Breast epithelium (tissue), 3 donors: Measurements from ENCODE around the gene CLDN6.

Source experiments
- POLR2A ChIP-seq: fragments of 450-650 bp; IDR thresholded peaks from one replicate; pipeline ENCODE4 v1.6.1; 2016; ENCODE audit warnings: antibody characterized with exemption, mild to moderate bottlenecking, moderate library complexity
- POLR2AphosphoS5 ChIP-seq, 3 donors: sonication (generic); formaldehyde crosslinking; IDR thresholded peaks; one replicate each; pipeline ENCODE4 v1.6.1; 2017; ENCODE audit warnings: antibody characterized with exemption in 3 of 3
- TF ChIP-seq, protein P1 (sequence below), 3 donors: fragments of 450-650 bp; IDR thresholded peaks; one replicate each; pipeline ENCODE4 v1.5.1; 2016 to 2017; ENCODE audit warnings: antibody characterized with exemption in 3 of 3, mild to moderate bottlenecking in 3 of 3, moderate library complexity in 3 of 3

DNA sequence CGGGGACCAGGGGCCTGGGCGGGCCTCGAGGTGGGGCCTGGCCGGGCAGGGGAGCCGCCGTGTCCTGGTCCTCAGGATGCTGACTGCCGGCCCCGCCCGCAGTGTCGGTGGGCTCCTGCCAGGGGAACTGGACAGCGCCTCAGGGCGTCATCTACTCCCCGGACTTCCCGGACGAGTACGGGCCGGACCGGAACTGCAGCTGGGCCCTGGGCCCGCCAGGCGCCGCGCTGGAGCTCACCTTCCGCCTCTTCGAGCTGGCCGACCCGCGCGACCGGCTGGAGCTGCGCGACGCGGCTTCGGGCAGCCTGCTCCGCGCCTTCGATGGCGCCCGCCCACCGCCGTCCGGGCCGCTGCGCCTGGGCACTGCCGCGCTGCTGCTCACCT is 51.2 kb downstream of the CLDN6 start:
- TF ChIP-seq POLR2AphosphoS5 (IDR thresholded peaks at IDR 0.05) (no peak), POLR2A (no peak)
- TF ChIP-seq, protein P1, sequence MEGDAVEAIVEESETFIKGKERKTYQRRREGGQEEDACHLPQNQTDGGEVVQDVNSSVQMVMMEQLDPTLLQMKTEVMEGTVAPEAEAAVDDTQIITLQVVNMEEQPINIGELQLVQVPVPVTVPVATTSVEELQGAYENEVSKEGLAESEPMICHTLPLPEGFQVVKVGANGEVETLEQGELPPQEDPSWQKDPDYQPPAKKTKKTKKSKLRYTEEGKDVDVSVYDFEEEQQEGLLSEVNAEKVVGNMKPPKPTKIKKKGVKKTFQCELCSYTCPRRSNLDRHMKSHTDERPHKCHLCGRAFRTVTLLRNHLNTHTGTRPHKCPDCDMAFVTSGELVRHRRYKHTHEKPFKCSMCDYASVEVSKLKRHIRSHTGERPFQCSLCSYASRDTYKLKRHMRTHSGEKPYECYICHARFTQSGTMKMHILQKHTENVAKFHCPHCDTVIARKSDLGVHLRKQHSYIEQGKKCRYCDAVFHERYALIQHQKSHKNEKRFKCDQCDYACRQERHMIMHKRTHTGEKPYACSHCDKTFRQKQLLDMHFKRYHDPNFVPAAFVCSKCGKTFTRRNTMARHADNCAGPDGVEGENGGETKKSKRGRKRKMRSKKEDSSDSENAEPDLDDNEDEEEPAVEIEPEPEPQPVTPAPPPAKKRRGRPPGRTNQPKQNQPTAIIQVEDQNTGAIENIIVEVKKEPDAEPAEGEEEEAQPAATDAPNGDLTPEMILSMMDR (IDR thresholded peaks at IDR 0.05): no peak
